Measurements from ENCODE around the gene MTX3. TPM values are rescaled to one million over a fixed set of nuclear protein-coding genes. Genes with fewer than 3 reads are reported as not detected.

MTX3 gene
- 18.8 TPM for total RNA-seq

GRCh38 chr5:79990598-79991507, at the start of gene MTX3:
MTX3 (minus strand) TSS chr5:79991262; CDS start chr5:79991238, 24 bp downstream.
- peak; percentile 70 for DNase-seq

- DNase-seq: no peak
Measured at GRCh38 chr5:80039650-80040049, 48.6 kb upstream of the MTX3 start.

DNA sequence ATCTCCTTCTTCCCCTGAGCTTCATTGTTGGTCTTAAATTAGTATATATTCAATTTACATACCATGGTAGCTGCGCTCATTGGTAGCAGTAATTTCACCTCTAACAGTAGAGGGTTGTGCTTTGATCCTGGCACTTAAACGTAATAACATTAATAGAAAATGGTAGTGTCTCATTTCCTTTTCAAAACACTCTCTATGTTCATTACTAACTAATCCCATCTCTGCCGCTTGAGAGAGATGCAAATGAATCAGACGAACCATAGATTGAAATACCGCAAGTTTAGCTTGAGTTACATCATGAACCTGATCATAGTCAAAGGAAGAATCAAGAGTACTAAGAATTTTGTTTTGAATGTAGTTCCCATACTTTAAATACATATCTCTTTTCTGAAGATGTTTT, 46.3 kb upstream of the MTX3 start:
- DNase-seq: no peak

GRCh38 chr5:80036615-80037014, 45.6 kb upstream of the MTX3 start:
- no peak for DNase-seq

- DNase-seq: no peak
Measured at GRCh38 chr5:80035839-80036238, 44.8 kb upstream of the MTX3 start.

DNA sequence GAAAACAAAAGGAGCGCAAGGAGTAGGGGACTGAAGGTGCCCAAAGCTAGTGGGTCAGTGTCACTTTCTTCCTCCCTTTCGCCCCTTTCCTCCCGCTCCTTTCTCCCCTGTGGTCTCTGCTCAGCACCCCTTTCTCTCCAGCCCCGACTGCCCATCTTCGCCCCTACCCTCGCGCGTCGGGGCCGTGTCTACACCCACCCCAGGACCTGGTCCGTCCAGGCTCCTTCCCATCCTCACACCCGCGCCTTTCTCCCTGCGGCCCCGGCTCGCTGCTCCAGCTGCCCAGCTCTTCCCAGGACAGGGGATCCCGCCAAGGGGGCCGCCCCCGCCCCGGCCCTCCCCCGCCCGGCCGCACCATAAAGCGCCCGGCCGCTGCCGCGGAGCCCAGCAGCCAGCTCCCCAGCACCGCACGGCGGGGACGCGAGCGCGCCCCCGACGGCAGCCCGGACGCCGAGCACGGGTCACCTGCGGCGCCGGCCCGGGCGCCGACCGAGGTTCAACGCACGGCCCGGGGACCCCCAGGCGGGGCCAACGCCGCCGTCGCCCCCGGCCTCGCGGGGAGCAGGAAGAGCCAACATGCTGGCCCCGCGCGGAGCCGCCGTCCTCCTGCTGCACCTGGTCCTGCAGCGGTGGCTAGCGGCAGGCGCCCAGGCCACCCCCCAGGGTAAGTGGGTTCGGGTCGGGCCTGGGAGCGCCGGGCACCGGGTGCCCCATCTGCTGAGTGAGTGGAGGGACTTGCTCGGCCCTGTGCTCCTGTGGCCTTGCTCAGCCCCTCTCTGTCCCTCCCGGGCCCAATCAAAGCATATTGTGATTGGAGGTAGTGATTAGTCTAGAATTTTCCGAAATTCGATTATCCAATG, 44.1 kb upstream of the MTX3 start, which contains the start of gene THBS4:
THBS4 (plus strand) TSS at position 387 of the 860 bp plus-strand sequence; CDS start at position 577, 190 bp downstream.
- no peak for DNase-seq

GRCh38 chr5:80034559-80034958, 43.5 kb upstream of the MTX3 start:
- no peak for DNase-seq

GRCh38 chr5:80033513-80033912, 42.5 kb upstream of the MTX3 start:
- no peak for DNase-seq

DNA sequence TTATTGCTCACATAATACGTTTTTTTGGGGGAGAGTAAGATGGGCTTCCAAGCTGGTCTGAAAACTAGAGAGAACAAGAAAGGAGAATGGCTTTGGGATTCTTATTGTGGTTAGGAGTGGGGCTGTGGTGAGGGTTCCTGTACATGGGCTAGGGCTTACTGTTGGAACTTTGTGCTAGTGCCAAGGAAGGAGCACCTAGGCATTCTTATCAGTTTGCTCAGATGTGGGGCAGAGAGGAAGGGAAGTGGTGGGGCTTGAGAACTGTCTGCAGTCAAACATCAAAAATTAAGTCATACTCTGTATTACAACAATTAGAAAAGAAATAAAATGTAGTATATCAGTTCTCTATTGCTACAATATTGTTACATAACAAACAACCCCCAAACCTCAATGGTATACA, 40.0 kb upstream of the MTX3 start:
- no peak for DNase-seq

- DNase-seq: no peak
Measured at GRCh38 chr5:80026841-80027240, 35.8 kb upstream of the MTX3 start.

DNA sequence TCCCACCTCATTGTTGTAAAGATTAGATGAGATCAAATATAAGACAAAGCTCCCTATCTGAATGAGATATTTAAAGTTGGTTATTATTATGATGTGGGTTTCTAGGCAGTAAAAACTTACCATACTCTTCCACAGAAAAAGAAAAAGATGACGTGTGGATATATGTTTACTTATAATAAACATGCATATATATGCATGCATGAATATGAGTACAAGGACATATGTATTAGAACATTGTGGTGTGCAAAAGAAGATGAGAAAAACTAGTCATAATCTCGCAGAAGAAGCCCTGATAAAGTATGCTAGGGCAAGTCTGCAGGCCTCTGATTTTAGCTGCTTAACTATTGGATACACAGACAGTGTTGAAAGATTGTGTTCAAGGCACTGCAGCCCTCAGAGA, 34.0 kb upstream of the MTX3 start:
- DNase-seq: no peak

DNA sequence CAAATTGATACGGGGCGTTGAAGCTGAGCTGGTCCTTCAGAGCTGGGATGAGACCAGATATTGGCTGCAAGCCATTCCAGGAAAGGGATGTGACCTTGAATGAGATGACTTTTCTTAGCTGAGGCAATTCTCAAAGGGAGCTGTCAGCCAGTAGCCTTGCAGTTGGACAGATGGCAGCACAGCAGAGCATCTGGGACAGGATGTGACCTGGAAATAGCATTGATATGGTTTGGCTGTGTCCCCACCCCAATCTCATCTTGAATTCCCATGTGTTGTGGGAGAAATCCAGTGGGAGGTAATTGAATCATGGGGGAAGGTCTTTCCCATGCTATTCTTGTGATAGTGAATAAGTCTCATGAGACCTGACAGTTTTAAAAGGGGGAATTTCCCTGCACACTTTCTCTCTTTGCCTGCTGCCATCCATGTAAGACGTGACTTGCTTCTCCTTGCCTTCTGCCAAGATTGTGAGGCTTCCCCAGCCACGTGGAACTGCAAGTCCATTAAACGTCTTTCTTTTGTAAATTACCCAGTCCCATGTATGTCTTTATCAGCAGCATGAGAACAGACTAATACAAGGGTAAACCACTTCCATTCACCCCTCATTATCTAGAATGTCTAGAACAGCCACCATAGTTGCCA, 19.8 kb upstream of the MTX3 start:
- no peak for DNase-seq

- DNase-seq: no peak
Measured at GRCh38 chr5:80008995-80009765, 18.1 kb upstream of the MTX3 start.

DNA sequence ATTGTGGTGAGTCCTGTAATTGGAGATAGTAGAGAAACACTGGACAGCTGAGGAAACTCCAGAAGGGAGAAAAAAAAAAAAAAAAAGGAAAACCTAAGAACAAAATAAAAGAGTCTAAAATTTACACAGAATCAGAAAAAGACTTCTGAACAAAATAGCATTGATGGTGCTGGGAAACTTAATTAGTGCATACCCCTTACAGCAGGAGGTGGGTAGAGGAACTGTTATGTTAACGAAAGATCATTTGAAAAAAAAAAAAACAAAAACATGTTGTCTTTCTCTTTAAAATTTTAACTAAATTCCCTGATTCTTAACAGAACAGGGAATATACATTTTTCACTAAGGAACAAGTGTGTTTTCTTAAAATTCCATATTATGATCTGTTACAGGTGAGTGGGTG, 11.6 kb upstream of the MTX3 start:
- no peak for DNase-seq

- no peak for DNase-seq
Measured at GRCh38 chr5:79999722-80000121, 8.7 kb upstream of the MTX3 start.

- no peak for DNase-seq
Measured at GRCh38 chr5:79992891-79993657, 2.0 kb upstream of the MTX3 start.

- no peak for DNase-seq
Measured at GRCh38 chr5:79990205-79990597, 861 bp downstream of the MTX3 start.

- DNase-seq: no peak
Measured at GRCh38 chr5:79986260-79986659, 4.8 kb downstream of the MTX3 start.

DNA sequence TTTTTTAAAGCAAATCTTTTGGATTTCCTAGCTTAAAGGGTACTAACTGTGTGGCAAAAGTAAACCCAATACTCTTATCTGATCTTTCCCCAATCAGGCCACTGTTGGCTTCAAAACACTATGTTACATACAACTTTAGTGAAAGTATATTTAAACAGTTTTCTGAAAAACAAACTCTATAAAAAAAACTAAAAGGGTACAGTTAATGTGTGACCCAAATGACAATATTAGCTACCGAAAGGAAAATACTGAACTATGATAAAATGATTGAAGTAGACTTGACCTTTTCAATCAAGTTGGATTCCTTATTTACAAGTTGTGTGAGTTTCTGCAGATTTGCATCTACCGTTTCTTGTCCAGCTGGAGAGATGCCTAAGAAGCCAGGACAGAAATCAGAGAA, 5.8 kb downstream of the MTX3 start:
- no peak for DNase-seq

DNA sequence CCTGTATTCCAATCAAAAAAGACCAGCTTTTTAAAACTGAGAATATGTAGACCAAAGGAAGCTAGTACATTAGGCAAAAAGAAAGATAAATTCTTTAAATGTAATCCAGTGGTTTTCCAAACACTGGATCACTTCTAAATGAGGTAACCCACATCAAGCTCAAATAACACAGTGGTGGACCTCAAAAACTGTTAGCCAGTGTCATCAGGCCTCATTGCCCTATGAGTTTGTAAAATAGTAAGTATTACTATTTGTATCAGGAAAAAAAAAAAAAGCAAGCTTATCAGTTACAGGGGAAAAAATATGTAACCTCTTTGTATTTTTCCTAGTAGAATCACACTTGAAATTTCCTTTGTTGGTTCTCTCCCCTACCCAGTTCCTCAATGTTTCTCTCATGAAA, 6.7 kb downstream of the MTX3 start:
- DNase-seq: no peak

DNA sequence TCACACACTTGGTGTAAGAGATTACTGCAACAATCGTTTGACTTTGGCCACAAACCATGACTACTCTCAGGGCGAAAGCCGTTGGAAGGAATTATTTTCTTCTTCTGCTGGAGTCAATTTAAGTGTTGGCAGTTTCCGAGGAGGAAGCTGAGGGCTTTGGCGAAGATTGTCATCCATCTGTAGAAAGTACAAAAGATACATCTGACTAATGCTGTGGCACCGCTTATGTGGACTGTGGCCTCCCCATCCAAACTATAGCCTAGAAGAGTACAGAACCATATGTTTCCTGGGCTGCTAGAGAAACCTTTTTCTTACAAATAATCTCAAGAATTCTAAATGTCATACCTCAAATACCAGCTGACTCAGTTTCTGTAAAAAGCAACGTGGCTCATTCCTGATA, 7.4 kb downstream of the MTX3 start:
- no peak for DNase-seq

Data from skin of body (tissue), 2 donors.